PC-3 (cell line): ENCODE results near the gene ZMYND10.

ENCODE experiments used
- EZH2 ChIP-seq: fragments of 300-600 bp; sonication (generic); IDR thresholded peaks from one replicate; pipeline ENCODE4 v1.6.1; 2017; ENCODE audit warnings: antibody characterized with exemption, mild to moderate bottlenecking, low read length; ENCODE audit not compliant: unreplicated experiment
- TF ChIP-seq, protein P1 (sequence below): fragments of 300-600 bp; sonication (generic); conservative IDR thresholded peaks from 2 replicates; pipeline ENCODE4 v1.5.1; 2017; ENCODE audit warnings: antibody characterized with exemption, low read depth, mild to moderate bottlenecking, low read length

DNA sequence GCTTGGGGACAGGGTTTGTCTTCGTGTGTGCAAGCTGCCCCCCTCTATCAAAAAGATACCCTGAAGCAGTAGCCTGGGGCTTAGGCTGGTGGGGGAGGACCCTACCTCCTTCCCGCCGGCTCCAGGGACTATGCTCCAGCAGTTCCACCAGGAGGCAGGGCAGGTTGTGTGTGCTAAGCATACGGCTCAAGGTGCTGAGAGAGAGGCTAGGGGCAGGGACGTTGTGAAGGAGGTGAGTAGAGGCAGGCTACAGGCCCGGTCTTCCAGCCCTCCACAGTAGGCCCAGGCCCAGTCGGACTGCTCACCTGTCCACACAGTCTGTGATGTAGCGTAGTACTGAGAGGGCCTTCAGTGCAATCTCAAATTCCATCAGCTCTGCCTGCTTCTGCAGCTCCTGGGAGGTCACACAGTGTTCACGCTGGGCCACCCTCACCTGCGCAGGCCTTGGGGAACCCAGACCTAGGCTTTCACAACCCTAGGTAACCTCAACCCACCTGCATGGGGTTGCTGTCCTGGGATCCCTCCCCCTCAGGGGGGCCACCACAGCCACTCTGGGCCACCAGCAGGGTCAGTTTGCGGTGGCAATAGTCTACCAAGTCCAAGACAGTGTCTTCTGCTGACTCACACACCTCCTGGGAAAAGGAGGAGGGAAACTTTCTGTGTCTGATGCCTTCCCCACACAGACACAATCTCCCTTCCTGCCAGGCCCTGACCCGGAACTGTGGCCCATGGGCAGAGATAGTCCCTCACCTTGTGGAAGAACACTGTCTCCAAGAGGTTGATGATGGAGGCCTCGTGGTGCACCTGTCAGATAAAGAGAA is 2.5 kb downstream of the ZMYND10 start:
- TF ChIP-seq, protein P1, sequence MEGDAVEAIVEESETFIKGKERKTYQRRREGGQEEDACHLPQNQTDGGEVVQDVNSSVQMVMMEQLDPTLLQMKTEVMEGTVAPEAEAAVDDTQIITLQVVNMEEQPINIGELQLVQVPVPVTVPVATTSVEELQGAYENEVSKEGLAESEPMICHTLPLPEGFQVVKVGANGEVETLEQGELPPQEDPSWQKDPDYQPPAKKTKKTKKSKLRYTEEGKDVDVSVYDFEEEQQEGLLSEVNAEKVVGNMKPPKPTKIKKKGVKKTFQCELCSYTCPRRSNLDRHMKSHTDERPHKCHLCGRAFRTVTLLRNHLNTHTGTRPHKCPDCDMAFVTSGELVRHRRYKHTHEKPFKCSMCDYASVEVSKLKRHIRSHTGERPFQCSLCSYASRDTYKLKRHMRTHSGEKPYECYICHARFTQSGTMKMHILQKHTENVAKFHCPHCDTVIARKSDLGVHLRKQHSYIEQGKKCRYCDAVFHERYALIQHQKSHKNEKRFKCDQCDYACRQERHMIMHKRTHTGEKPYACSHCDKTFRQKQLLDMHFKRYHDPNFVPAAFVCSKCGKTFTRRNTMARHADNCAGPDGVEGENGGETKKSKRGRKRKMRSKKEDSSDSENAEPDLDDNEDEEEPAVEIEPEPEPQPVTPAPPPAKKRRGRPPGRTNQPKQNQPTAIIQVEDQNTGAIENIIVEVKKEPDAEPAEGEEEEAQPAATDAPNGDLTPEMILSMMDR = no peak
- TF ChIP-seq EZH2 = no peak
